Activated T-helper 1 cell treated with Interleukin-2 at 50 U/mL for 16 hours (primary cell): Measurements from ENCODE around the gene RIN1.
"Not testable (repeated sequence)": the region's sequence is repeated elsewhere in the genome, so short reads cannot be mapped to it uniquely, and the experiment has no call there.

Source experiments
- DNase-seq: peaks from one replicate; pipeline ENCODE4 v3.0.0-alpha.2; 2020; ENCODE audit warnings: low read depth

RIN1 gene

GRCh38 chr11:66336234-66337102, at the start of gene RIN1:
Gene RIN1 (minus strand): TSS chr11:66336434. CDS start chr11:66336402, 32 bp downstream.
- DNase-seq: no peak

- not testable (repeated sequence) for DNase-seq
Observed at GRCh38 chr11:66384316-66384715, 48.1 kb upstream of the RIN1 start.

DNA sequence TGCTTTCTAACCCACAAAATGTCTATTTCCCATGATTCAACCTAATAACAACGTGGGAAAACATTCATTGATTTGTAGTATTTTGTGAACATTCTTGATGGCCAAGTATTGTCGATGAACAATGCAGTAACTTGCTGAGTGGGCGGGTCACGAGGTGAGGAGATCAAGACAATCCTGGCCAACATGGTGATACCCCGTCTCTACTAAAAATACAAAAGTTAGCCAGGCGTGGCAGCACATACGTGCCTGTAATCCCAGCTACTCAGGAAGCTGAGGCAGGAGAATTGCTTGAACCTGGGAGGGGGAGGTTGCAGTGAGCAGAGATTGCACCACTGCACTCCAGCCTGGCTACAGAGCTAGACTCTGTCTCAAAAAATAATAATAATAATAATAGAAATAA, 44.0 kb upstream of the RIN1 start:
- not testable (repeated sequence) for DNase-seq

DNA sequence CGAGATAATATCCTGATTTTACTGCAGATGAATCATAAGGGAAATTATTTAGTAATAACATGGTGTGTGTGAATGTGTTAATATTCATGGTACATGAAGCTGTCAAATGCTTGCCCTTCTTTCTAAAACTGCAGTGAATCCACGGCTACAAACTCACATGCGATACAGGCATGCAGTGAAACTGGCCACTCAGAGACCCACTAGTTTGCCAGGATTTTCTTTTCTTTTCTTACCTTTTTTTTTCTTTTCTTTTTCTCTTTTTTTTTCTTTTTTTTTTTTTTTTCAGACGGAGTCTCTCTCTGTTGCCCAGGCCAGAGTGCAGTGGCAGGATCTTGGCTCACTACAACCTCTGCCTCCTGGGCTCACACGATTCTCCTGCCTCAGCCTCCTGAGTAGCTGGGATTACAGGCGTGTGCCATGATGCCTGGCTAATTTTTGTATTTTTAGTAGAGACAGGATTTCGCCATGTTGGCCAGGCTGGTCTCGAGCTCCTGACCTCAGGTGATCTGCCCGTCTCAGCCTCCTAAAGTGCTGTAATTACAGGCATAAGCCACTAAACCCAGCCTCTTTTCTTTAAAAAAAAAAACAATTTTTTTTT, 37.6 kb upstream of the RIN1 start:
- DNase-seq: not testable (repeated sequence)

DNA sequence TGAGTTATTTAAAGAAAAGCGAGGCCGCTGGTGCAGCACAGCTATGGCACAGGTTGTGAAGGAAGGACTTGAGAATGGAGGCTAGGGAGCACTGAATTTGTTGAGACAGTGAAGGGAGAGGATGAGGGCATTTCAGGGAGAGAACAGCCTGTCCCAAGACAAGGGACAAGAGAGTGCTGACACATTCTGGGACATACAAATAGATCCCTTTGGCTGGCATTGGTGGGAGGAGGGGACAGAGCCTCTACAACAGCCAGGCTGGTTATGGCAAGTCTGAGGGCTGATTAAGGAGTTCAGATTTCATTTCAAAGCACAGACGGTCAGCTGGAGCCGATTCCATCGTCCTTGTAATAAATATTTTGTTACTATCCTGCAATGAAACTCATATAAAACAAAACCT, 37.0 kb upstream of the RIN1 start:
- DNase-seq: no peak

- peak; percentile 74 for DNase-seq
Observed at GRCh38 chr11:66371627-66372415, 35.6 kb upstream of the RIN1 start, which contains the start of gene SLC29A2. Gene SLC29A2 (minus strand): TSS chr11:66371760. CDS start chr11:66371591, 169 bp downstream.

GRCh38 chr11:66369073-66369894, 33.0 kb upstream of the RIN1 start:
- no peak for DNase-seq

GRCh38 chr11:66368484-66368883, 32.2 kb upstream of the RIN1 start:
- DNase-seq: no peak

GRCh38 chr11:66367561-66368312, 31.5 kb upstream of the RIN1 start:
- no peak for DNase-seq

DNA sequence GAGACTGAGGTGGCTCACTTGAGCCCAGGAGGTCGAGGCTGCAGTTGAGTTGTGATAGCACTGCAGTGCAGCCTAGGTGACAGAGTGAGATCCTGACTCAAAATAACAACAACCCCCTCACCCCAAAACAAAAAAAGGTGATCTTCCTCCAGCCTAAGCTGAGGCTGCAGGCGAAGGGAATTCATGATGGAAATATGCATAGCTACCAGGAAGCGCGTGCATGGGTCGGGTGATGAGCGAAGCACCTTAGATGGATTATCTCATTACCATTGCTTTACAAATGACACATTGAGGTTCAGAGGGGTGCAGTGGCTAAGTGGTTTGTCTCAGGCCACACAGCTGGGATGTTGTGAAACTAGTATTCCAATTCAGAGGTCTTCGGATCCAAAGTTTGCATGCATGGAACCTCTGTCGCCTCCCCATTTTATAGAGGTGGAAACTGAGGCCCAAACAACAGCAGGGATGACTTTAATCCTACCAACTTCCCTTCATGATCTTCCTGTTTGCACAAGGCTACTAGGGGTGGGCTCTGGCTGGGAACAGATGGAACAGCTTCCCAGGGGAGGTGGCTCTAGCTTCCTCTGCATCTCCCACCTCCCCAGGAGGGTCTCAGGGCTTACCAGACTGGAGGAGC, 30.7 kb upstream of the RIN1 start:
- no peak for DNase-seq

DNA sequence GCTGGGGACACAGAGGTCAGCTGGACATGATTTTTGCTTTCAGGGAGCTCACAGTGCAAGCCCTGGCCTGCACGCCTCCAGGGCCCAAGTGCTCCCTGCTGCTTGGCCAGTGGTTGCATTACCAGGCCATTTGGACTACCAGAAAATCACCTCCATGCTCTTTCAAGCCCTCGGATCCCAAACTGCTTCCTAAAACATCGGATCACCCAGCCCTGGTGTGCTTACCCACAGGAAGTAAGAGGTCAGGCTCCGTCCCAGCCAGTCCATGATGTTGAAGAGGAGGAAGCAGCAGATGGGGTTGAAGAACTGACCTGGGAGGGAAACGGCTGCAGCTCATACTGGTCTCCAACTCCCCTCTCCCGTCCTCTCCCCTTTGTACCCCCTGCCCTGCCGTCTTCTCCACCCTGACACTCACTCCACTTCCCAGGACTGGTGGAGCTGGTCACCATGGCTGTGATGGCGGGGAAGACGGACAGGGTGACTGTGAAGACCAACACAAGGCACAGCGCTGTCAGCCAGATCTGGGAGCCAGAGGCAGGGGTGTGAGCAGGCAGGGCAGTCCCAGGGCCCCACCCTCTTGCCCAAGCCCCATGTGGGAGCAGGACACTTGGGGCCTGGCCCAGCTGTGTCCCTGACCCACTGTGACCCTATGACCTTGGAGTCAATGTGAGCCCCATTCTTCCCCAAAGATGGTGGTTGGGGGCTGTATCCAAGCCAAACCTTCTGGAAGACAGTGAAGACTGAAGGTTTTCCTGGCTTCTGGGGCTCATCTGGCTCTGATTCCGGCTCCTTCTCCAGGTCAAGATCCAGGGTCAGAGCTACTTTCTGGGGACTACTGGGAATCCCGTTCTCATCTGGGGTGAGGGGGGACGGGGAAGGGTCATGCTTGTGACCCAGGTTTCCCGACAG, 29.7 kb upstream of the RIN1 start:
- DNase-seq: no peak

GRCh38 chr11:66365166-66365565, 28.9 kb upstream of the RIN1 start:
- DNase-seq: no peak

GRCh38 chr11:66363805-66364535, 27.7 kb upstream of the RIN1 start:
- peak; percentile 41 for DNase-seq

- DNase-seq: no peak
Observed at GRCh38 chr11:66363187-66363601, 27.0 kb upstream of the RIN1 start.

DNA sequence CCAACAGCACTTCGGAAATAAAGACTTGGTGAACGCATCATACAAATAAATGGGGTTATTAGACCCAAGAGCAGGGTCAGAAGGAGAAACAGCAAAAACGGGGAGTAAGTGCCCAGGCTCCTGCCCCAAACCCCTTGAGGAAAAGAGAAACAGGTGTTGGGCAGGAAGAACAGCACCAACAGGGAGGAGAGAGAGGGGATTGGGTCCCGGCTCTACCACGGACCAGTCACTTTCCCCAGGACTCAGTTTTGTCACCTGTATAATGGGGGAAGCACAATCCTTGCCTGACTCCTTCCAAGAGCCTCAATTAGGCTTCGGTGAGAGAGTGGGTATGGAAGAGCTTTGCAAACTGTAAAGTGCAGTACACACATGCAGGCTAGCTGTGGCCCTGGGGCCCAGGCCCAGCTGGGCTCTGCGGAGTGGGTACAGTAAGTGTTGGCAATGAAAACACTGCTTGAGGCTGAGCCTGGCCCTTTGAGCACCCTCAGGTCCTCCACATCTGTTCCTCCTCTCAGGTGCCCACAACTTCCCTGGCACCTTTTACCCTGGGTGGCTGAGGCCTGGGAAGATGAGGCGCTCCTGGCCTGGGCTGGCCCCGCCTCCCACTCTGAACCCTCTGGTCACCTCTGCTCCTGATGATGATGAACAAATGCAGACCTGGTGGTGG, 26.4 kb upstream of the RIN1 start:
- no peak for DNase-seq

- DNase-seq: no peak
Observed at GRCh38 chr11:66361502-66361941, 25.3 kb upstream of the RIN1 start.

DNA sequence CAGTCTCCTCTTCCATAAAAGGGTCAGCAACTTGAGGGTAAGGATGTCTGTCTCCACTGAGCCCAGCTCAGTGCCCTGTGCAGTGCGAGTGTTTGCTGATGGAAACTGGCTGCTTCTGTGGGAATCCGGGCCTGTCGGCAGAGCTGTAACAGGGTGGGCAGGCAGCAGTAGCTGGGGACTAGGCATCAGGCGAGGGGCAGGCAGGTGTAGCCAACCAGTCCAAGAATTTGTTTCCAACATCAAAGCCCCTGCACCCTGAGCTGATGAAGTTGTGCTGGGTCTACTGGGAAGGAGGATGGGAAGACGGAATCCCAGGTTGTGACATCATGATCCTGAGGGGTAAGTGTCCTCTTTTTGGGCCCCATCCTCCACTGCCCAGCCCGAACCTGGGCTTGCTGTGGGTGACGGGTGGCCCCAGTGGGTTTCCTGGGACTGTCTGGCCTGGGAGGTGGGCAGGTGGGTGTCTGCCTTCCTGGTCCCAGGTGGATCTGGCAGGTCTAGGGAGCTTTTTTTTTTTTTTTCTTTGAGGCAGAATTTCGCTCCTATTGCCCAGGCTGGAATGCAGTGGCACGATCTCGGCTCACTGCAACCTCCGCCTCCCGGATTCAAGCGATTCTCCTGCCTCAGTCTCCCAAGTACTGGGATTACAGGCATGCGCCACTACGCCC, 24.3 kb upstream of the RIN1 start:
- DNase-seq: no peak
